Measurements from ENCODE around the gene NDUFS2.

The NDUFS2 gene

GRCh38 chr1:161195171-161195570, 7.0 kb upstream of the NDUFS2 start:
- H3K4me3 ChIP-seq (ENCODE audit: low read depth, low read length), result no peak overlapping the region
- no peak for DNase-seq (ENCODE audit: low read depth)

GRCh38 chr1:161196111-161196510, 6.1 kb upstream of the NDUFS2 start:
- DNase-seq (ENCODE audit: low read depth), result no peak
- H3K4me3 ChIP-seq (ENCODE audit: low read depth, low read length), result no peak overlapping the region
- TF ChIP-seq CTCF (IDR thresholded peaks at IDR 0.05; ENCODE audit: control insufficient read depth, extremely low read depth, insufficient read depth), result no peak

More at GRCh38 chr1:161195171-161195570, 7.0 kb upstream of the NDUFS2 start:
- TF ChIP-seq CTCF (IDR thresholded peaks at IDR 0.05; ENCODE audit: control insufficient read depth, extremely low read depth, insufficient read depth), result no peak

- no peak for DNase-seq (ENCODE audit: low read depth)
- TF ChIP-seq CTCF (IDR thresholded peaks at IDR 0.05; ENCODE audit: control insufficient read depth, extremely low read depth, insufficient read depth), result no peak
- H3K4me3 ChIP-seq (ENCODE audit: low read depth, low read length), result no peak overlapping the region
Observed at GRCh38 chr1:161196521-161197451, 5.4 kb upstream of the NDUFS2 start.

- TF ChIP-seq CTCF (IDR thresholded peaks at IDR 0.05; ENCODE audit: control insufficient read depth, extremely low read depth, insufficient read depth), result no peak
- no peak overlapping the region for H3K4me3 ChIP-seq (ENCODE audit: low read depth, low read length)
- DNase-seq (ENCODE audit: low read depth), result no peak
Observed at GRCh38 chr1:161197560-161198193, 4.5 kb upstream of the NDUFS2 start.

- no peak overlapping the region for H3K4me3 ChIP-seq (ENCODE audit: low read depth, low read length)
- no peak for TF ChIP-seq CTCF (IDR thresholded peaks at IDR 0.05; ENCODE audit: control insufficient read depth, extremely low read depth, insufficient read depth)
- DNase-seq (ENCODE audit: low read depth), result no peak
Observed at GRCh38 chr1:161198194-161198896, 3.8 kb upstream of the NDUFS2 start.

GRCh38 chr1:161198897-161199431, 3.2 kb upstream of the NDUFS2 start, which contains the start of gene ADAMTS4:
Gene ADAMTS4, minus strand, starts transcription at chr1:161199054. Its CDS starts 427 bp downstream, at chr1:161198627.
- H3K4me3 ChIP-seq (ENCODE audit: low read depth, low read length), result no peak within 1 kb of the TSS
- TF ChIP-seq CTCF (IDR thresholded peaks at IDR 0.05; ENCODE audit: control insufficient read depth, extremely low read depth, insufficient read depth), result no peak
- DNase-seq (ENCODE audit: low read depth), result no peak

Data from LNCaP clone FGC (cell line).